ENCODE measurements around the gene C19orf44.
"Not testable (repeated sequence)": the region's sequence is repeated elsewhere in the genome, so short reads cannot be mapped to it uniquely, and the experiment has no call there.

Gene C19orf44

DNA sequence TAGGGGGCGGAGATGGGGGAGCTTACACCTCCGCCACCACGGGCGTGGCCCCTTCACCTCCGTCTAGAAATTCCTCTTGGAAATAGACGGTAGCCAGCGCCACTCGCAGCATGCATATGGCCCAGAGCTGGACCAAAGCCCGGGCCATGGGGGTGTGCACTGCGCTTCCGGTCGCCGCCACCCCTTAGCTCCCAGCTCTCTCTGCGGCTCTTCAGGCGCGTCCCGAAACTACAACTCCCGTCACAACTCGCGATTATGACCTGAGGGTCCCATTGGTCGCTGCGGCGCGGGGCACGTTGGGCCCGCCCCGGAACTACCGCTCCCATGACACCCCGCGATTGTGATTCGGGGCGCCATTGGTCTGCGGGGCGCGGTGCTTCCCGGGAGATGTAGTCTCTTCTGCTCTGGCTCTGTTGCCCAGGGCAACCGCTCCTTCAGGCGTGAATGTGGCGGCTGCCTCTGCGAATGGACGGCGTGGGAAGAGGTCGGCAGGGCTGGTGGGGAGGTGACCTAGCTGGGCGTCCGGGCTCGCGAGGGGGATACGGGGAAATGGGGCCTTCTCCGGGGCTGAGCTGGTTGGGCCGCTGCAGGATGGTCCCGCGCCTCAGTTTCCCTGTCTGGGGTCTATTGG lies at the start of gene C19orf44, which contains the start of gene CALR3:
Gene C19orf44, plus strand, starts transcription at position 413 of the 631 bp plus-strand sequence. CDS start 4,399 bp downstream, outside the sequence.
Gene CALR3, minus strand, starts transcription at position 186 of the 631 bp plus-strand sequence. Its CDS starts 38 bp downstream, at position 148.
- peak; percentile 94 for DNase-seq (ENCODE audit: low read depth)

DNA sequence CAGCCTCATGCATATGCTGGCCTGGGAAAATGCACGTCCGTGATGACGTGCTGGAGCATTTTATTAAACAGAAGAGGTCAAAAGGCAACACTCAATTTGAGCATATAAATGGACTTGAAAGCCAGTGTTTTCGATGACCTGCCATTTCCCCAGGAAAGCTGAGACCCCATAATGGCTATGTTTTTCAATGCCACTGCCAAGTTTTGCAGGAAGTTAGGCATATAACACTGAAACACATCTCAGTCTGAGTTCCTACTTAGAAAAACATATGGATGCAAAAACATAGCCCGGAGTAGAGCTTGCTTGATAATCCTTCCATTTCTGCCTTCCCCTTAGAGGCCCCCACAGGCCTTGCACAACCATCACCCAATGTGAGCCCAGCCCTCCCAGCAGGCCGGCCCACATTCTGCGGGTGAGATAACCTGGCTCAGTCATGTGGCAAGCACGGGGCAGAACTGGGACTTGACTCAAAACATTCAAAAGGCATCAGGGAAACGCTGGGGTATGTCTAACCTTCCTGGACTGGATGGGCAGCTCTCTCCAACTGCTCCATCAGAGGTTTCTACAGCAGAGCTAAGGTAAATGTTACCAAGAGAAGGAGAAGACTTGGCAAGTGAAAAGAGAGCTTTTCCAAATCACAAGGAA lies 49.3 kb upstream of the C19orf44 start:
- no peak for DNase-seq (ENCODE audit: low read depth)

DNA sequence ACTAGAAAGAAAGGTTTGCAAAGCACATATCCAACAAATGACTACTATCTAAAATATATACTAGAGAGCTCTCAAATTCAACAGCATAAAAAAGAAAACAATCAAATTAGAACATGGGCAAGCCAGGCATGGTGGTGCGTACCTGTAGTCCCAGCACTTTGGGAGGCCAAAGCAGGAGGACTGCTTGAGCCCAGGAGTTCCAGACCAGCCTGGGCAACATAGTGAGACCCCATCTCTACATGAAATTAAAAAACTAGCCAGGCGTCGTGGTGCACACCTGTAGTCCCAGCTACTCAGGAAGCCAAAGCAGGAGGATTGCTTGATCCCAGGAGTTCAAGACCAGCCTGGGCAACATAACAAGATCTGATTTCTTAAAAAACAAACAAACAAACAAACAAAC lies 47.3 kb upstream of the C19orf44 start:
- not testable (repeated sequence) for DNase-seq (ENCODE audit: low read depth)

DNA sequence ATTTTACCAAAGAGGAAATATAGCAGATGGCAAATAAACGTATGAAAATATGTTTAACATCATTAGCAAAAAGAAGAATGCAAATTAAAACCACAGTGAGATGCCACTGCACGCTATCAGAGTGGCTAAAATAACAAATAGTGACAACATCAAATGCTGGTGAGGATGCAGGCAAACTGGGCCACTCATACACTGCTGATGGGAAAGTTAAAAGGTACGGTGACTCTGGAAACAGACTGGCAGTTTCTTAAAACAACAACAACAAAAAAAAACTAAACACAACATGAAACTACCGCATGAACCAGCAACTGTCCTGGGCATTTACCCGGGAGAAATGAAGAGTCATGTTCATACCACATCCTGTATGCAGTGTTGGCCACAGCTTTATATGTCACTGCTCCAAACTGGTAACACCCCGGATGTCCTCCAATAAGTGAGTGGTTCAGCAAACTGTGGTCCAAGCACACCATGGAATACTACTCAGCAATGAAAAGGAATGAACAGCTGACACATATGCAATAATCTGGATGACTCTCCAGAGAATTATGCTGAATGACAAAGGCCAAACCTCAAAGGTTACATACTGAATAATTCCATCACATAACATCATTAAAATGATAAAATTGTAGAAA lies 46.7 kb upstream of the C19orf44 start:
- no peak for DNase-seq (ENCODE audit: low read depth)

DNA sequence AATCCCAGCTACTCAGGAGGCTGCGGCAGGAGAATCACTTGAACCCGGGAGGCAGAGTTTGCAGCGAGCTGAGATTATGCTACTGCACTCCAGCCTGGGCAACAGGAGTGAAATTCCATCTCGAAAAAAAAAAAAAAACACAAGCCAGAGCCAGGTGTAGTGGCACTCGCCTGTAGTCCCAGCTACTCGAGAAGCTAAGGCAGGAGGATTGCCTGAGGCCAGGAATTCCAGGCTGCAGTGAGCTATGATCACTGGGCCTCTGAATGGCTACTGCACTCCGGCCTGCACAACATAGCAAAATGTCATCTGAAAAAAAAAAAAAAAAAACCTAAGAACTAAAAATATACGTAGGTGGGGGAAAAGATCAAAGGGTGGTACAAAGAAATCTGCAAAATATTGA lies 43.9 kb upstream of the C19orf44 start:
- DNase-seq (ENCODE audit: low read depth) = no peak

DNA sequence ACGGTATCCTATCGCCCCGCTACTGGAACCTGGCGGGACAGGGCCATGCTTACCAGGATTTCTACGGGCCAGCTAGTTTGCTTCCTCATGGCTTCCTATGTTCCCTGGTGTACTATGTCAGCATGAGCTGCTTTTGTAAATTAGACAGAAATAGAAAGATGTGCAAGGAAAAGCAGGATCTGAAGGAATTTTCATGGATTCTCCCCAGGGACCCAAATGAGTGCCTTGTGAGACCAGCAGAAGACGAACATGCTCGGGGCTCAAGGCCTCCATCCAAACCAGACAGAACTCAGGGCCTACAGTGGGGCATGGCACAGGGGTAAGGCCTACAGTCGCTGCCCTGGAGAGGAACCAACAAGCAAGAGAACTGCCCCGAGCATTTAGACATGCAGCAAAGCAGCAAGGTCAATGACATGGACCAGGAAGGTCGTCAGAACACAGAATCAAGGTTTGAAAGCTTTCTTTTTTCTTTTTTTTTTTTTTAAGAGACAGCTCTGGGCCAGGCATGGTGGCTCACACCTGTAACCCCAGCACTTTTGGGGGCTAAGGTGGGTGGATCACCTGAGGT lies 41.8 kb upstream of the C19orf44 start:
- DNase-seq (ENCODE audit: low read depth) = no peak

DNA sequence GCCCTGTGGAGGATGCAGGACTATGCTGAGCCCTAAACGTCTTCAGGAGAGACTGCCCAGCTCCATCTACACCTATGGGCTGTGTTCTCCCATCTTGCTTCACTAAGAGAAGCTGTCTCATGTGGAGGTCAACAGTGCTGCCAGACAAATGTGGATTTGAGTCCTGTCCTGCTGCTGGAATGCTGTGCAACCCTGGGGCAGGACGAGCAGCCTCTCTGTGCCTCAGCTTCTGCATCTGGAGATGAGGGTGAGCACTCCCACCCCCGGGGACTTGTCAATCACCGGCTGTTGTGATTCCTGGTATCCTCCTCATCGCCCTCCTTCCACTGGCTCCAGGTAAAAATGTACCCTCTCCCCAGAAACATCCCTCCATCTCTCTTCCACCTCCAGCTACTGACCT lies 40.7 kb upstream of the C19orf44 start:
- no peak for DNase-seq (ENCODE audit: low read depth)

DNA sequence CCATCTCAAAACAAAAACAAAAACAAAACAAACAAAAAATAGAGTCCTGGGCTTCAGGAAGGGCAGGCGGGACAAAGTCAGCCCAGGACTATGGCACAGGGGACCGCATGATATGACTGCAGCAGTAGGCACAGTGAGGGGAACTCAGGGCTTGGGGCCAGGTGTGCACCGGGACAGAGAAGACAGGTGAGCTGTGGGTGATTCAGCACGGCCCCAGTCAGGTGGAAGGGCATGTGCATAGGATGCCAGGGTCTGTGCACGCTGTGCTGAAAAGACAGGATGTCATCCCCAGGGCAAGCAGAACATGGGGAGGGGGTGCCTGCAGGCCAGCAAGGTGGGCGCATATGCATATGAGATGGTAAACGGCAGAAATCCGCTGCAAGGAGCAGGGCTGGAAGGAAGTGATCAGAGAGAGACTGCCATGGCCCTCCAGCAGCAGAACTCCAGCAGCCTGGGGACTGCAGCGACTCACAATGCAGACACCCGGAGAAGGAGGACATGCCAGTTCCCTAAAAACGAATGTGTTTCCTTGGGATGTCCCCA lies 39.5 kb upstream of the C19orf44 start:
- DNase-seq (ENCODE audit: low read depth) = no peak

DNA sequence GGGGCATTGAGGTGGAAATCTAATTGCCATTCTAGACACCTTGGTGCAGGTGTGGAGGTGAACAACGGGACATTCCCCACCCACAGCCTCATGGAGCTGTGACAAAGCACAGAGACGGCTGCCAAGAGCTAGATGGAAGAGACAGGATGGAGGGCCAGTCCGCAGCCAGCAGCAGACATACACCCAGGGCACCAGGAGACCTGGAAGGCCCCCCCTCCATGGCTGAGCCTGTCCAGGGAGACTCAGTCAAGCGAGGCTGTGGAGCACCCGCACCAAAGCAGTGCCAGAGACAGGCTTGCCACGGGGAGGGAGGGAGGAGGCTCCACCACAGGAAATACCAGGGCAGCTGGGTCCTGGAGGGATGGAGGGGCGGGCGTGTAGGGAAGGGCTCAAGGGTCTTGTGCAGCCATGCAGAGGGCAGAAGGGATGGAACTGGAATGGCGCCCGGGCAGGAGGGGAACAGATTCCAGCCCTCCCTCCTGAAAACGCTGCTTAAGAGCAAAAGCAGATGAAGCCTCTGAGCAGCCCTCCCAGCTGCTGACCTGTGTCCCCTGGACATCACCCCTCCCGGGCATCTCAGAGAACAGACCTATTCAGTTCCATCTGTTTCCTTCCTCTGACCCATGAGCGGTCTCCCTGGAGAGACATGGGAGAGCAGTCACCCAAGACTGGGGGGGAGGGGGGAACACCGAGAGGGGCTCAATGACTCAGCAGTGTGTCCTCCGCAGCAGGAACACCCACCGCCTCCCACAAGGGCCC lies 38.8 kb upstream of the C19orf44 start:
- DNase-seq (ENCODE audit: low read depth) = no peak

DNA sequence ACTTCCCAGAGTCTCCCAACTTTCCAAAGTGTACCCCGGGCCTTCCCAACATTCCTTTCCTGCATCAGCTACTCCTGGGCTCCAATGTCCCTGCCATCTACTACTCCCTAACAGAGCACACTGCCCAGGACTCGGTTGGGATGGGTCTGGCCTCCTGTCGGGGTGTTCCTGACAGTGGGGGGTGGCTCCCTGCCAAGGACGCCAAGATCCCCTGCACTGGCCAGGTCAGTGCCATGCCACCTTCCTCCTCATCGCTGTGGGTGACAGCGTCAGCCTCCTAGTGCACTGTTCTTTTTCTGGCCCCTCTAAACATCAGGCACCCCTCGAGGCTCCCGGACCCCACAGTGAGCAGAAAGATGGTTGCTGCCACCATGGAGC lies 38.3 kb upstream of the C19orf44 start:
- no peak for DNase-seq (ENCODE audit: low read depth)

DNA sequence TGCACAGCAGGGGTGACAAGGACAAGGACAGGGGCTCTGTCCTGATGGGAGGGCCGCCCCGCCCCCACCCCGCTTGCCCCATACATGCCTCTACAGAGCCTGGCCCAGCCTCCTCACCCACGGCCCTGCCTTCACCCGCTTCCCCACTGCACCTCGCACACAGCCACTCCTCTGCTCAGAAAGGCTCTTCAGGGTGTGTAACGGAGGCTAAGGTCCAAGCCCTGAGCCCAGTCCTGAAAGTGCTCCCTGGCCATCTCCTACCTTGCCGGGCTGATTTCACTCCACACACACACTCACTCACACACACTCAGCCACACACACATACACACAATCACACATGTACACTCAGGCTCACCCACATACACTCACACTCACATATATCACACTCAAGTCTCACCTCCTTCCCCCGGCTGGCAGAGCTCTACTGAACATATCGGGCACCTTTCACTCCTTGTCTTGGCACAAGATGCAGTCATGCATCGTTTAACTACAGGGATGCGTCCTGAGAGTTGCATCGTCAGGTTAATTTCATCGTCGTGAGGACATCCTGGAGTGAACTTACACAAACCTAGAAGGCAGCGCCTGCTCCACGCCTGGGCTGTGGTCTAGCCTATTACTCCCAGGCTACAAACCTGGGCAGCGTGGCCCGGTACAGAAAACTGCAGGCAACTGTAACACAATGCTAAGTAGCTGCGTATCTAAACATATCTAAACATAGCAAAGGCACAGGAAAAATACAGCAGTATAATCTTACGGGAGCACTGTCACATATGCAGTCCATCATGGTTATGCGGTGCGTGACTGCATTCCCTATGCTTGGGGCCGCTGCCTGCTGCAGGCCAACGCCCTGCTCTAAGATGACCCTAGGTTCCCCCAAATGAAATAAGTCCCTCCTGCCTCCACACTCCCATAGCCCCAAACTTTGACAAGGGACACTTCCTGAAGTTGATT lies 37.5 kb upstream of the C19orf44 start:
- no peak for DNase-seq (ENCODE audit: low read depth)

DNA sequence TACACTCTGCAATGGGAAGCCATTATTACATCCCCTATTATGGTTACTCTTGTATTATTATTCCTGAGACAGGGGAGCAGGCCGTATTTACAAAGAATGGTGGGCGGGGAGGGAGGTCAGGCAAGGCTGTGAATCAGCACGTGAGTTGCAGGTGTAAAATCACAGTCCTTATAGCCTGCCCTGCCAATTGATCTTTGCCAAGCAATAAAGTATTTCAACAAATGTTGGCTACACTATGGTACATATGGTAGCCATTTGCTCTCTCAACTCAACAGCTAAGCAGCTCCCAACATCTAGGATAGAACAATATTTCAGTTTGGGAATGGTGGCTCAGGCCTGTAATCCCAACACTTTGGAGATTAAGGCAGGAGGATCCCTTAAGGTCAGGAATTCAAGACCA lies 36.5 kb upstream of the C19orf44 start:
- no peak for DNase-seq (ENCODE audit: low read depth)

DNA sequence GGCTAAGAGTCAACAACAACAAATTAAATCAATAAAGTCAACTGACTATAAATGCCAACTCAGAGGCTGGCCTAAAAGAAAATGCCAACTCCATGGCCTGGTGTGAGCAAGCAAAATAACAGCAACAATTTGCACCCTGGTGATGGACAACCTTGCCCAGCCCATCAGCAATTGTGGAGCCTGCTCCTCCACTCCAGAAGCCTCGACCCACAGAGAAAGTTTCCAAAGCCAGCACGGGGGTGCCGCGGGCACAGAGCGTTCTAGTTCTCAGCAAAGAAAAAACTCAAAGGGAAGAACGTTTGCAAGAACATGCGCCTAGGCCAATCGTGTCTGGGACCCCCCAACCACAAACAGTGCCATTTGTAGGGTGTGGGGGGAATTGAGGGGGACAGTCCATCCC lies 35.7 kb upstream of the C19orf44 start:
- DNase-seq (ENCODE audit: low read depth) = no peak

DNA sequence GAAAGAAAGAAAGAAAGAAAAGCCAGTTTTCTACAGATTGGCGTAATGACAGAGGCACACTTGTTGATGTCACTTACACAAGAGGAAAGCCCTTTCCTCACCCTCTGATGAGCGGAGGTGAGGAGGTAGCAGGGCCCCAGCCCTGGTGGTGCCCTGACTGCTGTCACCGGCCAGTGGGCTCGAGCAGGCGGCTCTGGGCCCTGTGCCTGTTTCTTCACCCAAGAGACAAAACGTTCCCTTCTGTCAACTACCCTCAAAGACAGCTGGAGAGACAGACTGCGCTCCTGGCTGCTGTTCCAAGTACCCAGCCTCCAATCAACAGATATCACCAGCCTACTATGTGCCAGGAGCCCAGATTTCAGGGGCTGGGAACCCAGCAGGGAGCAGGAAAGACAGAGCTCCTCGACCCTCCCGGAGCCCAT lies 34.6 kb upstream of the C19orf44 start:
- DNase-seq (ENCODE audit: low read depth) = no peak

DNA sequence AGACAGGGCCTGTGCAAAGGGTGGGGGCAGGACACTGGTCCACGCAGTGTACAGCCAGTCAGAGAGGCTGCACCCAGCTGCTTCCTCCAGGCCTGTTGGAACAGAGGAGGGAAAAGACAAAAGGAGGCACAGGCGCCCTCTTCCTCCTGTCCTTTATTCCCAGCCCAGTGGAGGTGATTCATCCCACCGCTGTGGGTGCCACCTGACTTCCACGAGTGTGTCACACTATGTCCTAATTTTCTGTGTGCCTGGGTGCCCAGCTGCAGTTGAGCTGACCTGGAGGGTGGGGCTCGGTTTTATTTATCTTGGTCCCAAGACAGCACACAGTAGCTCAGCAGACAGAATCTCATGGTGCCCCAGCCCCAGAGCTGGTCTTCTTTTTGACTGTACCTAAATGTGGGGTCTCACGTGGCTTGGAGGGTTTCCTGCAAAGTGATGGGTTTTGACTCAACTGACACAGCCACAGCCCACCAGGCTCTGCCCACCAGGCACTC lies 33.4 kb upstream of the C19orf44 start:
- no peak for DNase-seq (ENCODE audit: low read depth)

DNA sequence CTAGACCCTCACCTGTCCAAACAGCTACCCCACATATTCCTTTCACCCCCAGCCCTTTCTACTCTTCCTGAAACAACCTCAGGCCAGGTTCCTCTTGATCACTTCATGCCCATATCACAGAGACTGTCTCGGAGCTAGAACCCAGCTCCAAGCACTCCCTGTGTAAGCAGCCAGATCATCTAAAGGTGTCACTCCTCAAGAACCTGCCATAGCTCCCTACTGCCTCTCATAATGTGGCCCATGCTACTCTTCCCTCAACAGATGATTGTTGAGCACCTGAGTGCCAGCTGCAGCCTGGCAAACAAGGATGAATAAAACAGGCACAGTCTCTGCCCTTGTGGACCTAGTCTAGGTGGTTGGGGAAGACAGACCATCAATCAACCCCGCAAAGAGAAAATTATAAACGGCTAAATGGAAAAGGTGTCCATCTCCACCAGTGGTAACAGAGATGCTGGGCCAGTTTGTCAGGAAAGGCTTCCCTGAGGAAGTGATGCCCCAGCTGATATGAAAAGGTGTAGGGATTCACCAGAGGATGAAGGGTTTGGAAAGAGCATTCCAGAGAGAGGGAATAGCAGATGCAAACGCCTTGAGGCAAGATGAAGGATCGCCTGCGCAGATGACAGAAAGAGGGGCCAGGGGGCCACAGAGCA lies 32.7 kb upstream of the C19orf44 start:
- DNase-seq (ENCODE audit: low read depth) = no peak

DNA sequence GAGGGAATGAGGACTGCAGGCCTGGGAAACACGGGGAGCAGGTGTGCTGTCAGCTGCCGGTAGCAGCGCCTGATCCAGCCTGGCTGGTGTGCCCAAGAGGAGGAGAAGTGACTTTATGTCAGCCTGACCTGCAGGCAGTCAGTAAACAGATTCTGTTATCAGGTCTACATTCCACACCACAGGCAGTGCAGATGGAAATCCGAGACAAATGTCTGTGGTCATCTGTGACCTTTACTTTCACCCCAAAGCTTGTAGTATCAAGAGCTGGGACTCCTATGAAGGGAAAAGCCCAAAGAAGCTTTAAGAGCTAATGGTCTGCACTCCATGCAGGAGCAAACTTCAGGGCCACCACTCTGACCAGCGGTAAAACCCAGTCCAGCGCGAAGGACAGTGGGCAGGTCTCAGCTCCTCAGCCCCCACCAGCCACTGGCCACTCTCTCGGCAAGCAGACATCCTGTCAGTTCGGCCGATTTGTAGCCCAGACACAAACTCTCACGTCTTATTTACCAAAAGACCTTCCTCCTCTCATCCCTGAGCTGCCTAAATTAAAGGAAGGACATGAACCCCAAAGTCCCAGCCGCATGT lies 32.1 kb upstream of the C19orf44 start:
- DNase-seq (ENCODE audit: low read depth) = no peak

DNA sequence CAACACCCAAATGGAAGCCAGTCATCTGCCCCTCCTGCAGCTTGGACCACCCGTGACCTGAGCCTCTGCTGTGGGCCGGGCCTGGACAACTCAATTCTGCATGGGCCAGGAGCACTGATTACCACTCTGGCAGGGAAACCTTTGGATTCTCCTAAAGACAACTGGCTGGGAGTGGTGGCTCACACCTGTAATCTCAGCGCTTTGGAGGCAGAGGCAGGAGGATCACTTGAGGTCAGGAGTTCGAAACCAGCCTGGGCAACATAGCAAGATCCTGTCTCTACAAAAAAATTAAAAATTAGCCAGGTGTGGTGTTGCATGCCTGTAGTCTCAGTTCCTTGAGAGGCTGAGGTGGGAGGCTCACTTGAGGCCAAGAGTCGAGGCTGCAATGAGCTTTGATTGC lies 31.0 kb upstream of the C19orf44 start:
- no peak for DNase-seq (ENCODE audit: low read depth)

DNA sequence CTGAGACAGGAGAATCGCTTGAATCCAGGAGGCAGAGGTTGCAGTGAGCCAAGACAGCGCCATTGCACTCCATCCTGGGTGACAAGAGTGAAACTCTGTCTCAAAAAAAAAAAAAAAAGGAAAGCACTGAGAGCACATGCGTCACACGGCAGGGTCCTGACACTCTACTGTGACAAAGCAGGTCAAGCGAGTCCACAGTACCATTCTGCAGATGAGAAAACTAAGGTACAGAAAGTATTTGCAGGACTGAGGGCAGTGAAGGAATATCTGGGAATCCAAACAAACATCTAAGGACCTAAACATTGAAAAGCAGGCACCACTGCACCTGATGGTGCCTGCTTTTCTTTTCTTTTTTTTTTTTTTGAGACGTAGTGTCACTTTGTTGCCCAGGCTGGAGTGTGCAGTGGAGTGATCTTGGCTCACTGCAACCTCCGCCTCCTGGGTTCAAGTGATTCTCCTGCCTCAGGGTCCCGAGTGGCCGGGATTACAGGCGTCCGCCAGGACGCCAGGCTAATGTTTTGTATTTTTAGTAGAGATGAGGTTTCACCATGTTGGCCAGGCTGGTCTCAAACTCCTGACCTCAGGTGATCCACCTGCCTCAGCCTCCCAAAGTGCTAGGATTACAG lies 29.3 kb upstream of the C19orf44 start:
- not testable (repeated sequence) for DNase-seq (ENCODE audit: low read depth)
